HTERT RPE-1 (cell line): ENCODE data around the gene RAI14.
"Not testable (repeated sequence)": the region's sequence is repeated elsewhere in the genome, so short reads cannot be mapped to it uniquely, and the experiment has no call there.

ENCODE experiments used
- in situ Hi-C: fragments of 300-500 bp; cut with MboI; formaldehyde crosslinking; loops from 4 replicates; pipeline ENCODE4 v1.14.3; 2020; ENCODE audit warnings: low sequenced_read_pairs

Gene RAI14

DNA sequence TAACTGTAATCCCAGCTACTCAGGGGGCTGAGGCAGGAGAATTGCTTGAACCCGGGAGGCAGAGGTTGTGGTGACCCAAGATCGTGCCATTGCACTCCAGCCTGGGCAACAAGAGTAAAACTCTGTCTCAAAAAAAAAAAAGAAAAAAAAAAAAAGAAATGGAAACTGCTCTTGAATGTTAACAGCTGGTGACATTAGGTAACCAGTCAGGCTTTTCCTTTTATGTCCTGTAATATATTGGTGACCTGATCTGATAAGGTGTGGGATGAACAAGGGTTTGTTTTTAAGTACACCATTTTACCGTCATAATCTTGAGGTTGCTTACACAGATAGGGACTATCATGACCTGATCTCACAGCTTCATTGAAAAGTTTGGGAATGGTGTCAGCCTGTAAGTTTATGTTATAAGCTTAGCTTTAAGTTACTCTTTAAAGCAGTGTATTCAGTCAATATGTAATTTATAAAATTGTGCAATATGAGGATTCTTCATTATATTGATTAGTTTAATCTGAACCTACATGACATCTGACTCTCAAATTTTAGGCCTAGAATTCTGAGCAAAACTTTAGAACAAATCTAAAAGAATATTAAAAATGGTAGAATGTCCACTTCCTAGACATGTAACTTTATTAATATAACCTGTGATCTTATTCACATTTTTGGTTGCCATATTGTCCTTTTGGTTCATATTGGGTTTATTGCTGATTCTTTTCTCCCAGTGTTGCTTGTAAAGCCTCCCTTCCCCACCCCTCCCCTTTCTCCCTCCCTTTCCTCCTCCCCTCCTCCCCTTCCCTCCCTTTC, 41.4 kb downstream of the RAI14 start:
- in situ Hi-C loops: no loop called here

GRCh38 chr5:34698109-34698419, 41.9 kb downstream of the RAI14 start:
- in situ Hi-C loops: no loop called here

- in situ Hi-C loops: no loop called here
These were observed 42.6 kb downstream of the RAI14 start for GRCh38 chr5:34698754-34699153.

DNA sequence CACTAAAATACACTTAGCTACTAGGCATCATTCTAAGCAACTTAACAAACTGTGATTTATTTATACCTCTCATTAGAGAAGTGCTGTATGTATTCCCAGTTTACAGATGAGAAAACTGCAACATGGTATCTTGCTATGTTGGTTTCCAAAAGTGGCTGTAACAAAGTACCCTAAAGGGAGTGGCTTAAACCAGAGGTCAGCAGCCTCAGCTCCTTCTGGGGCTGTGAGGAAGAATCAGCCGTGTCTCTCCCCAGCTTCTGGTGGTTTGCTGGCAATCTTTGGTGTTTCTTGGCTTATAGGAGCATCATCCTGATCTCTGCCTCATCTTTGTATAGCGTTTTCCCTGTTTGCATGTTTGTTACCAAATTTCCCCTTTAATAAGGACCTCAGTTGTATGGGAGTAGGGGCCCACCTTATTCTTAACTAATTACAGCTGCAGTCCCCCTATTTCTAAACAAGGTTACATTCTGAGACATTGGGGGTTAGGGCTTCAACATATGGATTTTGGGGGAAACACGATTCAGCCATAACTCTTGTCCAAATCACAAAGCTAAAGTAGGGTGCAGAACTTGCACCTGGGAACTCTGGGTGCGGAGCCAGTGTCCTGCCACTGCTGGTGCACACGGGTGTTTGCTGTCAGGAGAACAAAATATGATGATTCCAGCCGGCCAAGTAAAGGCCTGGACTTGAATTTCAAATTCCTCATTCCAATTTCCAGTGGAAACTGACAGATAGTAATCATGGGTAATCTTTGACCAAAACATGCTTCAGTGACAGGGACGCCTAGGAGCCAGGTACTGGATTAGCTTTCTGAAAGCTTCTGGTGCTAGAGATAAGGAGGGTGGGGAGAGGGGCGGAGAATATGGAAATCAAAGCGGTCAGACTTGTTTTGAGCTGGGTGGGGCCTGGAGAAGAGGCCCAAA, 43.3 kb downstream of the RAI14 start:
- in situ Hi-C loops: no loop called here

DNA sequence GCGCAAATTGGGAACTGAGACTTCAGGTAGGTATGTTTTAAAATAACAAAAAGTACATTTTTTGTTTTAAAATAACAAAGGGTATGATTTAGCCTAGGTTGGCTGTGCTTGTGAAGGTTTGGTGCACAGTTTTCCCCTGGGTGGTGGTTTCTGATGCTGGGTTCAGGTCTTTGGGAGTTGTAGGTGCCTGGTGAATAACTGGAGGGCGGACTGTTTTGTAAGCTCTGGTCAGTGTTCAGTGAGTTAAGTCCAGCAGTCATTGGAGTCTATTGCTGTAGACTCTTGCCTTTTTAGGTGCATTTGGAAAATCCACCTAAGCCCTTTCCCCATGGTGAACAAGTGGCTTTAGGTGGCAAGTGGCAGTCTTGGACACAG, 43.9 kb downstream of the RAI14 start:
- in situ Hi-C loops: no loop called here

DNA sequence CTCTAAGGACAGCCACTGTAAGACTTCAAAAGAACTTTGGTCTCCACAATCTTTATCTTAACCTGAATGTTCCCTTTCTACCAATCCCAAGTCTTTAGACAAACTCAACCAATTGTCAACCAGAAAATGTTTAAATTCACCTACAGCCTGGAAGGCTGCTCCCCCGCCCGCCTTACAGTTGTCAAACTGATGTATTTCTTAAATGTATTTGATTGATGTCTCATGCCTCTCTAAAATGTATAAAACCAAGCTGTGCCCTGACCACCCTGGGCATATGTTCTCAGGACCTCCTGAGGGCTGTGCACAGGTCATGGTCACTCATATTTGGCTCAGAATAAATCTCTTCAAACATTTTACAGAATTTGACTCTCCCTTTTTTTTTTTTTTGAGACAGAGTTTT, 45.3 kb downstream of the RAI14 start:
- in situ Hi-C loops: not testable (repeated sequence)

GRCh38 chr5:34703767-34704713, 47.9 kb downstream of the RAI14 start:
- in situ Hi-C loops: no loop called here

DNA sequence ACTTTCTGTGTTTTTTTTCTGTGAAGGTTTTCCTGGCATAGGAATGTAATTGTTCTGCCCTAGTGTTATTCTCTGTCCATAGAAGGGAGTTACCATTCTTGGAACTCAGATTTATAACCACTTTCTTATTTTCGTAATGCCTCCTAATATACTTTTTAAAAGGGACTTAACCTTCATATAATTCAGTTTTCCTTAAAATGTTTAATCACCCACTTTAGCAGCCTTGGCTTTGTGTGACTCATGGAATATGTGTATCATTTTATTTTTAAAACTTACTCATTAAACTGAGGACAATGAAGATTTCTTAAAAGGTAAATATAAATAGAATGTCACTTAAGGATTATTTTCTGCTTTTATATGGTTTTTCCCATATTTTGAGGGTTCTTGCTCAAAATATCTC, 50.0 kb downstream of the RAI14 start:
- in situ Hi-C loops: no loop called here

GRCh38 chr5:34707451-34708107, 51.5 kb downstream of the RAI14 start:
- in situ Hi-C loops: no loop called here

DNA sequence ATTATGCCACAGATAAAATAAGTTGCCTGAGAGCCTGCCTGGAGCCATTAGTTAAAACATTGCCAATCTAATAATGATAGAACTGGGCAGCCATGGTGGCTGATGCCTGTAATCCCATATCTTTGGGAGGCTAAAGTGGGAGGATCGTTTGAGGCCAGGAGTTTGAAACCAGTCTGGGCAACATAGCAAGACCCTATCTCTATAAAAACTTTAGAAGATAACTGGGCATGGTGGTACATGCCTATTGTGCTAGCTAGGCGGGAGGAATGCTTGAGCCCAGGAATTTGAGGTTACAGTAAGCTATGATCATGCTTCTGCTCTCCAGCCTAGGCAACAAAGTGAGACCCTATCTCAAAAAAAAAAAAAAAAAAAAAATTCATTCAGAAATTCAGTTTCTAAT, 52.6 kb downstream of the RAI14 start:
- in situ Hi-C loops: no loop called here

DNA sequence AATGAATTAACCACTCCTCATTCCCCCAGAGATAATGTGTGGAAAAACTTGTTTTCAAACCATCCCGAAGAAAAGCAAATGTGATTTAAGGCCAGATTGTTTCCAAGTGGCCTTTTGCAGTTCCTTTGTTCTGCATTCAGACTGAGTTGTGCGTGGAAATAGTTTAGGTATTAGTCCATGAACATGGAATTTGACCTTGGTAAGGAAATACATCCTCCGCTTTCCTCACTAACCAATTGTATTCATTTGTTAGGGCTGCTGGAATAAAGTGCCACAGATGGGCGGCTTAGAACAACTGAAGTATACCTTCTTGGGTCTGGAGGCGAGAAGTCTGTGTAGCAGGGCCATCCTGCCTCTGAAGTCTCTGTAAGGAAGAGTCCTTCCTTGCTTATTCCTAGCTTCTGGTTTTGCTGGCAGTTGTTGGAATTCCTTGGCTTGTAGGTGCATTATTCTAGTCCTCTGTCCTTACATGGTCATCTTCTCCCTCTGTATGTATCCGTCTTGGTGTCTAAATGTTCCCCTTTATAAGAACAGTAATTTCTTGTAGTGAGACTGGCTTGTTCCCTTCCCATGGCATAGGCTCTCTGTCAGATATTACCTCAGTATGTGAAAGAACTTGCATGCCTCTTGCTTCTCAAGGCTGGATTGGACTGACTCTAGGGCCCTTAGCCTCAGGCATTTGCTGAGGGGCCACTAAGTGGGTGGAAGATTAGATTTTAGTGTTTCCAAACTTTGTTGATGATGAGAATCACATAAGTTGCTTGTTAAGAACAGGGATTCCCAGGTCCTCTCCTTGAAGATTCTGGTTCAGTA, 53.9 kb downstream of the RAI14 start:
- in situ Hi-C loops: no loop called here

DNA sequence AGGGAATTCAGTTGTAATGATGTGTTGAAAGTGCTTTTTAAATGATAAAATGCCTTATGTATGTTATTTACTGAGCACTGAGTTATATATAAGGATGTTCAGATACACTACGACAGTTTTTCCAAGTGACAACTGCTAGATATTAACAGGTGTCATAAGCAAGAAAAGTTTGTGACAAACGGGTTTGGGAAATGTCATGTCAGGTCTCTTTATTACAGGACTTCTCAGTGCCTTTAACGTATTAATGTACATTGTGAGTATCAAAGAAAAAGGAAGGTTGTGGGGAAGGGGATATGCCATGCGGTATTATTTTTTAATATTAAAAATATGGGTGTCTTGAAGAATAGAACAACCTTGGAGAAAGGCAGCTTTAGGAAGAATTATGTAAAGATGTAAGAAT, 56.4 kb downstream of the RAI14 start:
- in situ Hi-C loops: no loop called here

DNA sequence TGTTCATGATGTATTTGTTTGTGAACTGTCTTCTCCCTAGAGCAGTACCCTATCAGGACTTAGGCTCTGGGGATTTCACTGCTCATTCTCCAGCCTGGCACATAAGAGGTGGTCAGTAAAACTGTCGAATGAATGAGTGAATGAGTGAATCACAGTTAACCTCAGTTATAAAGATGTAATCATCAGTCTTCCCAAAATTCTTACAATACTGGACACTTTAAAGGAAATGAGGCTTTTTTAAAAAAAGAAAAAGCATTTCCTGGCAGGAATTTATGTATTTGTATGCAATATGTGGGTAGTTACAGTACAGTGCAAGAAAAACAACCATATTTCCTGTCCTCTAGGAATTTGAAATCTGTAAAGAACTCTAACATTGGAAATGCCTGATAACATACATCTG, 59.6 kb downstream of the RAI14 start:
- in situ Hi-C loops: no loop called here

- in situ Hi-C loops: no loop called here
These were observed 60.9 kb downstream of the RAI14 start for GRCh38 chr5:34716986-34717385.

GRCh38 chr5:34717426-34718327, 61.5 kb downstream of the RAI14 start:
- in situ Hi-C loops: no loop called here

DNA sequence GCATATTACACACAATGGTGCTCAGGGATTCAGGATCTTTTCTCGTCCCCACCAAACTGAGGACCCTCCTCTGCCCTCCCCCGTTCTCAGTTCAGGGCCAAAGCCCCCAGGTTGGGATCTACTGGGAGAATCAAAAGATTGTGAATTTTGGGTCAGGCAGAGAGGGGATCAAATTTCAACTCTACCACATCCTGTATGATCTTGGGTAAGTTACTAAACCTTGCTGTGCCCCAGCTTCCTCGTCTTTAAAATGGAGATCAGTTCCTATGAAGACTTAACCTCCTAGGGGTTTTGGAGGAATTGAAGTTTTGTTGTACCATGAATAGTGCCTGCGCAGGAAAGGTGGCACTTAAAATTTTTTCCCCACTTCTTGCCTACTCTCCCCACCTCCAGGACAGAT, 62.4 kb downstream of the RAI14 start:
- in situ Hi-C loops: no loop called here

DNA sequence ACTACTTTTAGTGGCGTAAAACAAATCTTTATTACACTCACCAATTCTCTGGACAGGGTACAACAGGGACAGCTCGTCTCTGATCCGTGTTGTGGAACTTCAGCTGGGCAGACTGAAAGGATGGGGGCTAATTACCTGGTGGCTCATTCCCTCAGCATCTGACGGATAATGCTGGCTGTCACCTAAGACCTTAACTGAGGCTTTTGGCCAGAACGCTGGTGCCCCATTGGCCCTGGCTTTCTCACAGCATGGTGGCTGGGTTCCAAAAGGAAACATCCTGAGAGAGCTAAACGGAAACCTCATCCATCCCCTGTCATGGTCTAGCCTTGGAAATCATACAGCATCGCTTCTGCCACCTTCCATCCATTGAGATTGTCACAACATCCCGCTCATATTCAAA, 62.9 kb downstream of the RAI14 start:
- in situ Hi-C loops: no loop called here

DNA sequence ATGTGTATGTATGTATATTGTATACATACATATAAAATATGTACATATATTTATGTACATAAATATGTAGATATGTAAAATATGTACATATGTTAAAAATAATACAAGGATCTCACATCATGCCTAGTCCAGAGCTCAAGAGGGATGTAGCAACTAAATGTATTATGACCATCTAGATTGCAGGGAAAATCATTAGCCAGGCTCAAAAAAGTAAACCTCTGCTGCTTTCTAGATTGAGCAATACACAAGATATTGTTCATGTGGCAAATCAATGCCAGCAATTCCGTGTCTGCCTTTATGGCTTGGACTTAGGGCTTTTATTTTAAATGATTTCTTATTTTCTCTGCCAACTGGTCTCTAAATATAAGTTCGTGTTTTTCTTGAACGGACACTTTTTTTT, 65.2 kb downstream of the RAI14 start:
- in situ Hi-C loops: no loop called here

DNA sequence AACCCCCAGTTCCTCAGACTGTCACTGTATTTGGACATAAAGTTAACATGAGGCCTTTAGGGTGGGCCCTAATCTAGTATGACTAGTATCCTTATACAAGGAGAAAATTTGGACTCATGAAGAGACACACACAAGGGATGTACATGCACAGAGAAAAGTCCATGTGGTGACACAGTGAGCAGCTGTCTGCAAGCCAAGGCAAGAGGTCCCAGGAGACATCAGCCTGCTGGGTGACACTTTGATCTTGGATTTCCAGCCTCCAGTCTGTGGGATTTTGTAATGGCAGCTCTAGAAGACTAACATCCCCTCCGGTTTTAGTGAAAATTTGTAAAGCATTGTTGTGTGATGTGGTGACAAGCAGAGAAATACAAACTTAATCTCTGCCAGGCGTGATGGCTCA, 66.1 kb downstream of the RAI14 start:
- in situ Hi-C loops: no loop called here
